Gastroesophageal sphincter (tissue), 4 donors: ENCODE measurements around the gene F2RL1. TPM values are rescaled to one million over a fixed set of nuclear protein-coding genes. Genes with fewer than 3 reads are reported as not detected.

ENCODE experiments used
- ATAC-seq: fragments of 150-250 bp; one replicate; pipeline ENCODE4 v1.9.1; 2016; ENCODE audit warnings: mild to moderate bottlenecking, moderate library complexity
- H3K27ac ChIP-seq, 4 donors: fragments of 200-600 bp; sonication (generic) in 3 of 4; 1 replicate in 3 of 4; 2 replicates in 1 of 4; pipeline ENCODE4 v1.5.1; 2016 to 2019
- H3K27me3 ChIP-seq: fragments of 200-600 bp; sonication (generic); one replicate; pipeline ENCODE4 v1.5.1; 2019
- H3K36me3 ChIP-seq, 2 donors: fragments of 200-600 bp; sonication (generic); one replicate each; pipeline ENCODE4 v1.5.1; 2019; ENCODE audit warnings: control low read depth in 1 of 2
- H3K4me1 ChIP-seq, 3 donors: fragments of 200-600 bp; sonication (generic); 1 replicate in 2 of 3; 2 replicates in 1 of 3; pipeline ENCODE4 v1.5.1; 2016 to 2019; ENCODE audit warnings: control low read depth in 2 of 3
- H3K4me3 ChIP-seq, 2 donors: fragments of 200-600 bp; sonication (generic); one replicate each; pipeline ENCODE4 v1.5.1; 2019; ENCODE audit warnings: mild to moderate bottlenecking in 1 of 2, moderate library complexity in 1 of 2
- H3K9me3 ChIP-seq, 3 donors: fragments of 200-600 bp; sonication (generic); one replicate each; pipeline ENCODE4 v1.5.1; 2017 to 2019; ENCODE audit warnings: control low read depth in 2 of 3
- EP300 ChIP-seq: sonication (generic); formaldehyde crosslinking; IDR thresholded peaks from one replicate; pipeline ENCODE4 v1.6.1; 2017; ENCODE audit warnings: antibody characterized with exemption, mild to moderate bottlenecking
- POLR2A ChIP-seq, 2 donors: fragments of 450-650 bp; IDR thresholded peaks; one replicate each; pipeline ENCODE4 v1.6.1; 2017; ENCODE audit warnings: antibody characterized with exemption in 2 of 2, mild to moderate bottlenecking in 2 of 2, moderate library complexity in 1 of 2
- POLR2AphosphoS5 ChIP-seq: sonication (generic); formaldehyde crosslinking; IDR thresholded peaks from one replicate; pipeline ENCODE4 v1.6.1; 2017; ENCODE audit warnings: antibody characterized with exemption
- WGBS, 2 donors: methylation state at CpG; one replicate each; pipeline ENCODE4 v1.1.5; 2018; ENCODE audit warnings: low coverage in 1 of 2; 5-methylcytosine and 5-hydroxymethylcytosine counted together
- total RNA-seq, 4 donors: library from RNA; depleted of rRNA; stranded (reverse); fragments of >200 nt; gene quantifications; one replicate each; pipeline ENCODE4 v1.1.0, GENCODE V29; 2016
- TF ChIP-seq, protein P1 (sequence below), 4 experiments: fragments of 200-600 bp in 2 of 4; fragments of 450-650 bp in 2 of 4; sonication (generic) in 1 of 4; IDR thresholded peaks; one replicate each; pipeline ENCODE4 v1.5.1; 2017 to 2019; ENCODE audit warnings: antibody characterized with exemption in 4 of 4, mild to moderate bottlenecking in 2 of 4, moderate library complexity in 2 of 4

F2RL1 gene
- total RNA-seq, 4 donors from 2014 or later, result 0.50 to 3.4 (median 0.81) TPM; not detected in 1

DNA sequence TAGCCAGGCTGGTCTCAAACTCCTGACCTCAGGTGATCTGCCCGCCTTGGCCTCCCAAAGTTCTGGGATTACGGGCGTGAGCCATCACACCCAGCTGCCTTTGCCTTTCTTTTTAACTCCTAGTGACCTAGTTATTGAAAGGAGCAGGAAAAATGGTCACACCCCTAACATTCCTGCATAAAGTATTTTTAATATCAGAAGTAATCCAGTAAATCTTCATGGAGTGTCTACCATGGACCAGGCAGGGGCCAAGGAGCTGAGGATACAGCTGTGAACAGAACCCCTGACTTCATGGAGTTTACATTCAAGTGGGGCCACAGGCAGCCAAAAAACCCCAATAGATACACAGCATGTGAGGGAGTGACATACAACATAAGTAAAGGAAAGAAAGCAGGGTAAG is 18.3 kb upstream of the F2RL1 start:
- H3K36me3 ChIP-seq, result no peaks in the 10 kb centered on the region
- TF ChIP-seq POLR2AphosphoS5 (no peak), POLR2A (IDR thresholded peaks at IDR 0.05) (no peak), EP300 (no peak)
- TF ChIP-seq, protein P1, sequence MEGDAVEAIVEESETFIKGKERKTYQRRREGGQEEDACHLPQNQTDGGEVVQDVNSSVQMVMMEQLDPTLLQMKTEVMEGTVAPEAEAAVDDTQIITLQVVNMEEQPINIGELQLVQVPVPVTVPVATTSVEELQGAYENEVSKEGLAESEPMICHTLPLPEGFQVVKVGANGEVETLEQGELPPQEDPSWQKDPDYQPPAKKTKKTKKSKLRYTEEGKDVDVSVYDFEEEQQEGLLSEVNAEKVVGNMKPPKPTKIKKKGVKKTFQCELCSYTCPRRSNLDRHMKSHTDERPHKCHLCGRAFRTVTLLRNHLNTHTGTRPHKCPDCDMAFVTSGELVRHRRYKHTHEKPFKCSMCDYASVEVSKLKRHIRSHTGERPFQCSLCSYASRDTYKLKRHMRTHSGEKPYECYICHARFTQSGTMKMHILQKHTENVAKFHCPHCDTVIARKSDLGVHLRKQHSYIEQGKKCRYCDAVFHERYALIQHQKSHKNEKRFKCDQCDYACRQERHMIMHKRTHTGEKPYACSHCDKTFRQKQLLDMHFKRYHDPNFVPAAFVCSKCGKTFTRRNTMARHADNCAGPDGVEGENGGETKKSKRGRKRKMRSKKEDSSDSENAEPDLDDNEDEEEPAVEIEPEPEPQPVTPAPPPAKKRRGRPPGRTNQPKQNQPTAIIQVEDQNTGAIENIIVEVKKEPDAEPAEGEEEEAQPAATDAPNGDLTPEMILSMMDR (IDR thresholded peaks at IDR 0.05), result no peak
- no peaks in the 10 kb centered on the region for H3K4me1 ChIP-seq
- no peak overlapping the region for H3K4me3 ChIP-seq
- no peak for ATAC-seq
- H3K27ac ChIP-seq, result no peak overlapping the region
- no peaks in the 10 kb centered on the region for H3K27me3 ChIP-seq
- 95 to 100% methylated on average over 3 of the region's 3 CpGs for whole genome bisulfite sequencing, 2 donors
- no peaks in the 10 kb centered on the region for H3K9me3 ChIP-seq

DNA sequence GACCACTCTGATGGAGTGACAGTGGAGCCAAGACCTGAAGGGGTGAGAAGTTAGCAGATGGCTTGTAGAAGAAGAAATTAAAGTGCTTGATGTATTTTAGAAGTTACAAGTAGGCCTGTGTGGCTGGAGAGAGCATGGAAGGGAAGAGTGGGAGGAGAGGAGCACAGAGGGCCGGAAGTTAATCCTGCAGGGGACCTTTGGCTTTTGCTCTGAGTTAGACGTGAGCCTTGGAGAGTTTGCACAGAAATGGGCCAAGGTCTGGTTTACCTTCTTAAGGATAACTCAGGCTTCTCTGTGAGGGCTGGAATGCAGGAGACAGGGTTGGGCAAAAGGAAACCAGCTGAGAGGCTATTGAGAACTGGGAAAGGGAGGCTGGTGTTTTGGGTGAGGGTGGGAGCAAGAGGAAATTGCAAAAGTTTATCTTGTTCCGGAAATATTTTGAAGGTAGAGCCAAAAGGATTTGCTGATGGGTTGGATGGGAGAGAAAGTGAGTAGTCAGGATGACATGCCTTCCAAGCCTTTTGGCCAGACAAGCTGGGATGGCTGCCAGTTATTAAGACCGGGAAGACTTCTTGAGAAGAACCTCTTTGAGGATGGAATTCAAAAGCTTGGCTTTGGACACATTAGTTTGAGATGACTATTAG is 17.5 kb upstream of the F2RL1 start:
- Histone ChIP-seq H3K4me1 (no peaks in the 10 kb centered on the region), H3K4me3 (no peak overlapping the region), H3K36me3 (no peaks in the 10 kb centered on the region), H3K9me3 (no peaks in the 10 kb centered on the region), H3K27me3 (no peaks in the 10 kb centered on the region), H3K27ac (no peak overlapping the region)
- TF ChIP-seq, protein P1 (IDR thresholded peaks at IDR 0.05), result no peak
- TF ChIP-seq POLR2AphosphoS5 (no peak), EP300 (no peak), POLR2A (IDR thresholded peaks at IDR 0.05) (no peak)
- WGBS, 2 donors, result 34 to 38% methylated on average over 4 of the region's 4 CpGs
- ATAC-seq, result peak; percentile 36

DNA sequence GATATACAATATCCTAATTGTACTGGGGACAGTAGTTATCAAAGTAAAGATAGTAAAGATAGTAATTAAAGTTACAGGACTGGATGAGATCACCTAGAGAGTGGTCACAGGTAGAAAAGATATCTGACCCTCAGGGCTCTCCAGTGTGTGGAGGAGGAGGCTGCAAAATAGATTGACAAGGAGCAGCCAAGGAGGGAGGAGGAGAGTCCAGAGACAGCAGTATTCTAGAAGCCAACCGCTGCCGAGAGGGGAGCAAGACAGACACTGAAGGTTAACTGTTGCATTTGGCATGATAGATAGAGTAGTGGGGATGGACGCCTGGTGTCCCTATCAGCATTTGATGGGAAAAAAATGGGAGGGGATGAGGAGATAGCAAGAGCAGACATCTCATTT is 17.0 kb upstream of the F2RL1 start:
- H3K36me3 ChIP-seq, result no peaks in the 10 kb centered on the region
- WGBS, 2 donors, result 55 to 78% methylated on average over 3 of the region's 3 CpGs
- no peaks in the 10 kb centered on the region for H3K4me1 ChIP-seq
- no peak overlapping the region for H3K4me3 ChIP-seq
- TF ChIP-seq POLR2AphosphoS5 (no peak), EP300 (no peak), POLR2A (IDR thresholded peaks at IDR 0.05) (no peak)
- TF ChIP-seq, protein P1 (IDR thresholded peaks at IDR 0.05), result no peak
- H3K27ac ChIP-seq, result no peak overlapping the region
- H3K9me3 ChIP-seq, result no peaks in the 10 kb centered on the region
- no peaks in the 10 kb centered on the region for H3K27me3 ChIP-seq
- ATAC-seq, result no peak

DNA sequence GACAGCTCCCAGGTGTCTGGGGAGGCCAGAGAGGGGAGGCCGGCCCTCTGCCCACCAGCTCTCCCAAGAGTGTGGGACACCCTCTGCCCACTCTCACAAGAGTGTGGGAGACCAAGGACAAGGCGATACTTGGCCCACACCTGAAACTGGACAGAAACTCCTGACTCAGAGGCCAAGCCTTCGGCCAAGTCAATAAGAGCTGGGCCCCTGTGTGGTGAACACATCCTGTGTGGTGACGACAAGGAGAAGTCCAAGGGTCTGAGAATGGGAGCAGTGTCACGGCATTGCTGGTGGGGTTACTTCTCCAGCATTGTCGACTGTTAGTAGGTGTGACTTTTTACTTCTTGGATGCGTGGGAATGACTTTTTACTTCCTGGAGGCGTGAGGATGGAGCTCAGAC is 14.6 kb upstream of the F2RL1 start:
- ATAC-seq, result no peak
- WGBS, 2 donors, result 88 to 93% methylated on average over 3 to 4 of the region's 8 CpGs
- Histone ChIP-seq H3K4me3 (no peak overlapping the region), H3K4me1 (no peaks in the 10 kb centered on the region), H3K27me3 (no peaks in the 10 kb centered on the region), H3K9me3 (no peaks in the 10 kb centered on the region), H3K27ac (no peak overlapping the region), H3K36me3 (no peaks in the 10 kb centered on the region)
- TF ChIP-seq POLR2AphosphoS5, result no peak
- no peak for TF ChIP-seq EP300
- TF ChIP-seq POLR2A (IDR thresholded peaks at IDR 0.05), result no peak
- TF ChIP-seq, protein P1 (IDR thresholded peaks at IDR 0.05), result no peak

DNA sequence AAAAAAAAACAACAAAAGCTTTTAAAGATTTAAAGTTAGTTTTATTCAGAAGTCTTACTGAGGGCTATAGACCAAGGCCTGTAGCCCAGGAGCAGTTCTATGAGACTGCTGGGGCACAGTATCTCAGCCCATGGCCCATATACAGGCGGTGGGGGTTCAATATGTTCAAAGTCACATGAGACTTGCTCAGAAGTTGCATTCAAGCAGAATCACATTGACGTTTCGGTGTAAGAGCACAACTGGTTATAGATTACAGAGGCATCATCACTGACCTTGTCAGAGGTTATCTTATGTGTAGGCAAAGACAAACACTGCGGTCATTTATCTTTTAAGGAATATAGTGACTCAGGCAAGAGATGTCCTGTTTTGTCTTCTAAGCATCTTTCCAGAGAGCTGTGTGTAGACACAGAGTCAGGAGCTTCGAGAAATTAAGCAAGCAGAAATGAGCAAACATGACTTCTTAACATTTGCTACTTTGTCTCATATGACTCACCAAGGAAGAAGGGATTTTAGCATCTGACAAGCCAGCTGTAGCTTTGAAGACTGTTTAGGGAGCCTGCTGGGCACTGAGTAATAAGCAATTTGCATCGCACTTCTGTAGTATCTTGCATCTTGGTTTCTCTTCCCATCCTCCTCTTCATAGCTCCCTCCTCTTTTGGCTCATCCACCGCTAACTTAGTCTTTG is 12.9 kb upstream of the F2RL1 start:
- H3K27ac ChIP-seq, result no peak overlapping the region
- H3K4me1 ChIP-seq, result no peaks in the 10 kb centered on the region
- TF ChIP-seq EP300 (no peak), POLR2A (IDR thresholded peaks at IDR 0.05) (no peak), POLR2AphosphoS5 (no peak)
- TF ChIP-seq, protein P1 (IDR thresholded peaks at IDR 0.05), result no peak
- no peak overlapping the region for H3K4me3 ChIP-seq
- H3K9me3 ChIP-seq, result no peaks in the 10 kb centered on the region
- no peaks in the 10 kb centered on the region for H3K27me3 ChIP-seq
- no peaks in the 10 kb centered on the region for H3K36me3 ChIP-seq
- 47 to 72% methylated on average over 6 of the region's 7 CpGs for WGBS, 2 donors
- peak; percentile 53 for ATAC-seq
